GM12873 (cell line): ENCODE data around the gene CSRNP3.

Experiments used
- CTCF ChIP-seq: IDR thresholded peaks from 2 replicates; pipeline ENCODE4 v1.5.1; 2012; ENCODE audit warnings: low read depth, mild to moderate bottlenecking, moderate library complexity, low read length, control low read depth; ENCODE audit not compliant: insufficient read depth; ENCODE audit errors: missing control alignments

Gene CSRNP3

GRCh38 chr2:165665614-165666013 is 196.1 kb downstream of the CSRNP3 start:
- TF ChIP-seq CTCF: no peak

DNA sequence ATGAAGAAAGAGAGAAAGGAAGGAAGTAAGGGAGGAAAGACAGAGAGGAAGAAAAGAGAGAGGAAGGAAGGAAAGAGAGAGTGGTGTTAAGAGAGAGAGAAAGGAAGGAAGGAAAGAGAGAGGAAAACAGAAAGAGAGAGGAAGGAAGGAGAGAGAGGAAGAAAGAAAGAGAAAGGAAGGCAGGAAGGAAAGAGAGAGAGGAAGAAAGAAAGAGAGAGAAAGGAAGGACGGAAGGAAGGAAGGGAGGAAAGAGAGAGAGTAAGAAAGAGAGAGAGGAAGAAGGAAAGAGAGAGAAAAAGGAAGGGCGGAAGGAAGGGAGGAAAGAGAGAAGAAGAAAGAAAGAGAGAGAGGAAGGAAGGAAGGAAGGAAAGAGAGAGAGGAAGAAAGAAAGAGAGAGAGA is 197.1 kb downstream of the CSRNP3 start:
- no peak for TF ChIP-seq CTCF

- no peak for TF ChIP-seq CTCF
Observed at GRCh38 chr2:165667375-165667774, 197.9 kb downstream of the CSRNP3 start.

DNA sequence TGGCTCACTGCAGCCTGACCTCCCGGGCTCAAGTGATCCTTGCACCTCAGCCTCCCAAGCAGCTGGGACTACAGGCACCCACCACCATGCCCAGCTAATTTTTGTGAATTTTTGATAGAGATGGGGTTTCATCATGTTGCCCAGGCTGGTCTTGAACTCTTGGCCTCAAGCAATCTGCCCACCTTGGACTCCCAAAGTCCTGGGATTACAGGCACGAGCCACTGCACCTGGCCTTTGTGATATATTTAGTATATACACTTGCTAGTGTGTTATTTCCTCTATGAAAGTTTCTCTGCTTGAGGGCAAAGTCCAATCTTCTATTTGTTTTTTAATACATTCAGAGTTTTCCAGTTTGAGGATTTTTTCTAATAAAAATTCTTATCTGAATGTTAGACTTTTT is 205.3 kb downstream of the CSRNP3 start:
- TF ChIP-seq CTCF: no peak

- TF ChIP-seq CTCF: no peak
Observed at GRCh38 chr2:165675551-165675968, 206.1 kb downstream of the CSRNP3 start.

- no peak for TF ChIP-seq CTCF
Observed at GRCh38 chr2:165678882-165679281, 209.4 kb downstream of the CSRNP3 start.

DNA sequence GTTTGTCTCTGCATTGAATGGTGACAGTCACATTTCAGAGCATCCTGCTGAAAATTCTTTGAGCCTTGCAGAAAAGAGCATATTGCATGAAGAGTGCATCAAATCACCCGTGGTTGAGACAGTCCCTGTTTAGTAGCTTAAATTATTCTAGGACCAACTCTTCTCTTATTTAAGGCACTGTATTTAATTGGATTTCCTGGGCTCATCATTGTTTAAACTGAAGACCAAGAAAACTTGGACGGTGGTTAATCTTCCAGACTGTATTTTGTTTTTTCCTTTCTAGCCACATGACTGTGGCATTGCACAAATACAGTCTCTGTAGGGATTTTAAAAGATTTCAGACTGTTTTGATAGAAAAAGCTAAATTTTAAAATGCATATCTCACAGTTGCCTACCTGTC is 210.1 kb downstream of the CSRNP3 start:
- TF ChIP-seq CTCF: no peak
